Posterior cingulate gyrus (tissue), 11 donors: ENCODE results near the gene DCP2.

Experiments
- DNase-seq, 10 donors: peaks; one replicate each; pipeline versions ENCODE4 v3.0.0 to v3.0.0-alpha.2; 2020 to 2021; ENCODE audit warnings: mixed read lengths in 3 of 10
- intact Hi-C: fragments of 100-400 bp; cut with DNase I; formaldehyde crosslinking; loops from one replicate; pipeline ENCODE4 v1.15.1; 2023

Gene DCP2

DNA sequence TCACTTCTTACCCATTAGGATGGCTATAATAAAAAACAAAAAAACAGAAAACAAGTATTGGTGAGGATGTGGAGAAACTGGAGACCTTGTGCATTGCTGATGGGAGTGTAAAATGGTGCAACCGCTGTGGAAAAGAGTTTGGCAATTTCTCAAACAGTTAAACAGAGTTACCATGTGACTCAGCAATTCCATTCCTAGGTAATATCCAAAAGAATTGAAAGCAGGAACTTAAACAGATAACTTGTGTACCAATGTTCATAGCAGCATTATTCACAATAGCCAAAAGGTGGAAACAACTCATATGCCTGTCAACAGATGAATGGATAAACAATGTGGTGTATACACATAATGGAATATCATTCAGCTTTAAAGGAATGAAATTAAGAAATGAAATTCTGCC is 28.9 kb downstream of the DCP2 start:
- intact Hi-C loops, result no loop called here
- DNase-seq, result no peak

DNA sequence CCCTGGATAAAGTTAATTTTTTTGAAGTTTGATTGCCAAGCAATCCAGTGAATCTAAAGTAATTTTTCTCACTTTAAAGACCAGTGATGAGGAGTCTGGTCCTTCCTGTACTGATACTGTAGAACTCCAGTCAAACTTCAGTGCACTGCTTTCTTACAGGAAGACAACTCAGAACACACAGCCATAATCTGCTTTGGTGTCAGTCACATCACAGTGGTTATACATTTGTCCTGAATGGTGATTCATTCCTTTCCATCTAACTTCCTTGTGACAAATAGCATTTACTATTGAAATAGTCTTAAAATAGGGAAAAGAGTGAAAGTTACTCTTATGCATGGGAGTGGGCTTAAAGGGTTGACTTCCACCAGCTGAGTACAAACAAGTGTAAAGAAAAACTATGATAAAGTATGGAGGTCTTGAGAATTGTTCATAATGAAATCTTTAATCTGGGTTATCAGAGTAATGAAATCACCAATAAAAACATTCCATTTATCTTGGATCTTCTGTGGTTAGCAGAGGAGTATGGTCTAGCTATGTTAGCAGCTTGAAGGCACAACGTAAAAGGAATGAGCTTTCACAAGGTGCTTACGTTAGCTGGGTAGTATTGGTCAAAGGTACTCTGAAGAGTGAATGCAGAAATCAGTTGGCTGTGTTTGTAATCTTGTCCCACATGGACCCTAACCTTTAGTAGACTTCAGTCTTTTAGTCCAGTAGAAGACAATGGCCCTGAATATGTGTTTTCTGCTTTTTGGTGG is 41.5 kb downstream of the DCP2 start:
- intact Hi-C loops, result no loop called here
- no peak for DNase-seq

DNA sequence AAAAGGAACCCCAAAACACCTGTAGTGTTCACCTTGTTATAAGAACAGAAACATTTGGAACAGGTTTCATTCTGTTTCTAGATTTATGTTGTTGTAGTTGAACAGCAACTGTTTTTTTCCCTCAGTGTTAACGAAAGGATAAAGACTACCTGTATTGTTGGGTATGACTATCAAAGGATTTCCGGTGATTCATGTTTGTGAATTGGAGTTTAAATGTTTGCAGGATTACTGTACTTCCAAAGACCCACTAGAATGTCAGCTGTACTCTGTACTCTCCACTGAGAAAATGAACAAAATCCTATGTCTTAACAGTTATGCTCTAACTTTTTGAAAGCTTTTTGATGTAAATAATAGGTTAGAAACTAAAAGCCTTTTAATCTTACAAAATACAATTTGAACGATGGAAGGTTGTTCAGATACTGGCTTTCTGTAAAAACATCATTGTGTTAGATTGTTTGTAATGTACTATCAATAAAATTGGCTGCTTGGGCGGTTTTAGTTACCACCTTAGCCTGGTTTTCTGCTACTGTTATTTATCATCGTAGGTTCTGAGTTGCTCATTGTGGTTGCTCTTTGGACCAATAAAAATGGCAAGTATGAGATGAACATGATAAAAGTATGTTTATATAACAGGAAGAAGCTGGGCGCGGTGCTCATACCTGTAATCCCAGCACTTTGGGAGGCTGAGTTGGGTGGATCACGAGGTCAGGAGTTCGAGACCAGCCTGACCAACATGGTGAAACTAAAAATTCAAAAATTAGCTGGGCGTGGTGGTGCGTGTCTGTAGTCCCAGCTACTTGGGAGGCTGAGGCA is 44.1 kb downstream of the DCP2 start:
- DNase-seq, result no peak
- intact Hi-C loops, result loop anchor here (1.0 kb wide), 1 partner anchor 19 kb away; no protein-coding TSS in a partner anchor

DNA sequence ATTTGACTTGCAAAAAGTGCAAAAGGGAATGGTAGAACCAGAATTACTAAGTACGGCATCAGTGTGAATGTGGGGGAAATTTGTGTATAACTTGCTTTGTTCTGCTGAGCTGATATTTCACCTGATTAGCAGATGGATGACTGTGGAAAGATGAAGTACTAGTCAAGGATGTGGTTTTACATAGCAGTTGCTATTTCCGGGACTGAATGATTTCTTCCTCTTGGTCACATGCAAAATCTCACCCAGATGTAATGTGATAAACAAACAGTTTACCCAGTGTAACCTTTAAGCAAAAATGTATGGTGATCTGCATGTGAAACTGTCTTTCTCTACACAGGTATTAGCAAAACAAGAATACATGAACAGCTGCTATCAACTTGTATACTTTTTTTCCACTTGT is 46.1 kb downstream of the DCP2 start:
- no peak for DNase-seq
- intact Hi-C loops, result no loop called here

DNA sequence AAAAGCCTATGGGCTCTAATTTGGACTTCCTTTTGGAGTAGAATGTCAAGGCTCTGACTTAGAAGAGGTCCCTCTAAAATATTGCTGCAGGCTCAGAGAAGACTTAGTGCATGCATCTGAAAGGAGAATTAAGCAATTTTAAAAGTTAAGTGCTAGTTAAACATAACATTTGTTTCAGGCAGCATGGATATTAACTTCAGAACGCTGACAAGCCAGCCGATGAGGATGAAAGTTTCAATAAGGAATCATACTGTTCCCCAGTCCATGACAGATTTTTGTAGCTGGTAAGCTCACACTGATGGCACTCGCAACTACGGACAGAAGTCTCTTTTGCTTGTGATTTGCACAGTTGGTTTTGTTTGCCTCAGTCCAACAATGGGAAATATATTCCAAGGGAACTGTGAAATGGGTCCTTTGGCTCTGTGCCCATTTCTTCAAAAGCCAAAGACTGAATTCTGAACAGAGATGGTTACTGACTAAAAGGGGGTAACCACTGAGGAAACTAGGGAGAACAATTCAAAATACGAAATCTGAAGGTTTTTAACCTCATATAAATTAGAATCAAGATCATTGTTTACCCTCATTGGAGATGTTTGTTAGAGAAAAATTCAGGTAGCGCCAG is 47.6 kb downstream of the DCP2 start:
- intact Hi-C loops, result no loop called here
- DNase-seq, result no peak

DNA sequence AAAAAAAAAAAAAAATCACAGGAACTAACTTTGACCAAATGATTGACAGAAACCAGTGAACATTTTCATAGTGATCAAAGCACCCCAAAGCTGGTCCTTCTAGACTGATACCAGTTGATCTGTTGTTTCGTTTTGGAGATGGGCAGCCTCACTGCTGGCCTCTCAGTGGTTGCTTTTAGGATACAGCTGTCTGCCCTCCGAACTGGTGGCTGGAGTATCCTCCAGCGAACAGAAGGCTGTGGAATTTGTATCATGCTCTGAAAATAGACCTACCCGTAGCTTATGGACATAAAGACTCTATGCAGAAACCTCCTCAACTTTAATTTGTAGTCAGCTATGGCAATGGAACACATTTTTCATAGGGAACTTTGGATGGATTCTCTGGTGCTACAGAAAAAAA is 49.0 kb downstream of the DCP2 start:
- DNase-seq, result no peak
- intact Hi-C loops, result no loop called here

DNA sequence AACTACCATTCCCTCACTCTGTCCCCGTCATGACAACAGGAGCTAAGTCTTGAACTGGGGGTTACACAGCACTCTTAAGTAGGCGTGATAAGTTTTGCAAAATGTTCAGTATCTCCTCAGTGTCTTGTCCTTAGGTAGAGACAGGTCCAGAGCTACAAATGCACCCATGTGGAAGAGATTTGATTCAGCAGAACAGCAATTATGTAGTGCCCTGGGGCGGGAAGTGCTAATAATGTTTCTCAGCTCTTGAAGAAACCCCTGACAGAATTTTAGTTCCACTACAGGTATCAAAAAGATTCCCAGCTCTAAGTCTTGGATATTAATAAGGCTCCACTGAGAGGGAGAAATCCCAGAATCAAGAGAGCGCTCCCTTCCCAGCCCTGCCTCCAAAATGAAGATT is 49.6 kb downstream of the DCP2 start:
- no peak for DNase-seq
- intact Hi-C loops, result no loop called here

DNA sequence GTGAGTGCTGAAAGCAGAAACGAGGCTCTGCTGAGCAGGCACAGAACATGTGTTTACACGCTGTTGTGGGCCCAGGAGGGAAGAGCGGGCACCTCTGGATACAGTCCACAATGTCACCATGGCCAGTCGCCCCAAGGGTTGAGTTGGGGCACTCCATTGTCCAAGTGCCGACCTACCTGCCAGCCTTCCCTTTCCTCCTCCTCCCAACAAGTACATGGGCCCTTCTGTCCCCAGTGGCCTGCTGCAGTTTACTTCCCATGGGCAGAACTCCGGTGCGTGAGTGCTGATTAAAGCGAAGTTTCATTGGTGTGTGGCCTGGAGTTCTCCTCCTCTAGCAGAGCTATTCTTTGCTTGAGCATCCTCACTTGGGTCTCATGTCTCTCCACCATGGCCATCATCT is 50.4 kb downstream of the DCP2 start:
- intact Hi-C loops, result no loop called here
- DNase-seq, result no peak

DNA sequence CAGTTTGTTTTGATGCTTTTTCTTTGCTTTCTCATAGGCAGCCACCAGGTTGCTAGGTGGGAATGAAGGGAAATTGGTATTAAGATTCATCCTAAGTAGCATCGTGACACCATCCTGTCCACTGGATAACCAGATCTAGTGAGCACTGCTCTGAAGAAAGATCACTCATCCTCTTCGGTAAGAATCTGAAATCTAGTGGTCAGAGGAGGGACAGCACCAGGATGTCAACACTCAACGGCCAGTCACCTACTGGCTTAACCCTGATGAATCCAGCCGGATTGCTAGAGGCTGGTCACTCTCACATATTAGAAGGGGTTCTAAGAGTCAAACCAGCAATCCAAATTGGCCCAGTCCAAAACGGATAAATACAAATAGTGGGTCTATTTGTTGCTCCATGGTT is 50.8 kb downstream of the DCP2 start:
- intact Hi-C loops, result no loop called here
- no peak for DNase-seq

DNA sequence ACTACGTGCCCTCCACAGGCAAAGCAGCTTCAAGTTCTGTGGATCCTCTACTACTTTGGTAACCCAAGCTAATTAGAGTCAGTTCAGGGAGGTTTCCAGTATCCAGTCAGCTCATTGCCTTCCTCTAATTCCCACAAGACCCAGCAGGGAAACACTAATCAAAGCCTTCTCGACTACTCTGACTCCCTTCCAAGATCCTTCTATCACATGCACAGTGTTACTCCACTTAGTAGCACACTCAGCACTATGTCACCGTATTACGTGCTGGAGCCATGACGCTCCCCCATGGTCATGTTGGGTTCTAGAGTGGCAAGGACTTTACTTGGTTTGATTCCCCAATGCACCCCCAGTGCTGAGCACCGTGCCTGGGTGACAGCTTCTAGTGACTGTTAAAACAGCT is 53.0 kb downstream of the DCP2 start:
- intact Hi-C loops, result no loop called here
- DNase-seq, result no peak

DNA sequence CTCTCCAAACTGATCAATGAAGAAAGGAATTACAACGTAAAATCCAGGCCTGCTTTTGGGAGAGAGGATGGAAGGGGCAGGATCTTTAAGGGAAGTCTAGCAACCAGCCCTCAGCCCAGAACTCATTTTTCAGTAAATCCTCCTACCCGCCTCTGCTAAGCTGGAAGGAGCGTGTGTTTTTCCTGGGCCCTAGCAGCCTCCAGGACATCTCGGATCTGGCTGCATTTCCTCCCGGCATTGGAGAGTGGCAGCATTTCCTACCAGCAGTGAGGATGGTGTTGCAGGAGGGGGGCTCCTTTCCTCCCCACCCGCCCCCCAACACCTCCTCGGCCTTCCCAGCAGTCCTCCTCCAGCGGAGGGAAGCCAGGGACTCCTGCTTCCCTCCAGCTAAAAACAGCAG is 54.5 kb downstream of the DCP2 start:
- DNase-seq, result no peak
- intact Hi-C loops, result no loop called here

DNA sequence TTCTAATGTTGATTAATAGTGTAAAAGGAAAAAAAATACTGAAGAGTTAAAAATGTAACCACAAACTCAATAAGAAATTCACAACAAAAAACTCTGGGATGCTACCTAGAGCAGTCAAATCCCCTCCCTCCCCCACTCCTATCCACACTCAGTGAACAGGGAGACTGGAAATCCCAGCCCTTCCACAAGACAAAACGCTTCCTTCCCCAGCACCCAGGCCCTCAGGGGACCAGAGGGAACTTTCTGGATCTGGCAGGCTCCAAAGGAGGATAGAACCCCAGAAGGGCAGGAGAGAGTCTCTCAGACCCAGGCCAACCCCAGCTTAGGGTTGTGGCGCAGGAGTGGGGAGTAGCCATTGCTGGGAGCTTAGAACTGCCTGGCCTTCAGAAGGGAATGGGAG is 55.0 kb downstream of the DCP2 start:
- intact Hi-C loops, result no loop called here
- DNase-seq, result no peak

DNA sequence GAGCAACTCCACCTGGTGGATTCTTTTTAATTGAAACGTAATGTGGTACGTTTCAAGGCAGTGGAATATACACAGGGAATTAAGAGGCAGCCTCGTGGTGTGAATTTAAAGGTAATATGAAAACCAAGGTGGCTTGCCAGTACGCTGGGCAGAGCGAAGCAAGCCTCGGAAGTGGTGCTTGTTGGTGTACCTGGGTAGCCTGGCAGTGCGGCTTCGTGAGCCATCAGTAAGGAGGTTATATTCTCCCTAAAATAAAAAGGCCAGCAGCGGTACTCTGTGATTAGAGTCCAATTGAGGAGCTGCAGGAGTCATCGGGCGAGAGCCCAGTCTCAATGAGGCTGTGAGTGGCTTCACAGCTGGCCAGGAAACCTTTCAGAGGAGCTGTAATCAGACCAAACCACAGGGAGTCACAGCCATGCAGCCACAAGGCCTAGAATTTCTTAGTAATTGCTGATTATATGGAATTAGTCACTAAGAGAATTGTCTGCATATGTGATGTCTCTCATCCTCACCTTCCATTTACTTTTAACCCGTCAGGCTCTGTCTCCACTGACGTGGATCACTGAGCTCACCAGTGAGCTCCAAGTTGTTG is 57.7 kb downstream of the DCP2 start:
- DNase-seq, result no peak
- intact Hi-C loops, result no loop called here

DNA sequence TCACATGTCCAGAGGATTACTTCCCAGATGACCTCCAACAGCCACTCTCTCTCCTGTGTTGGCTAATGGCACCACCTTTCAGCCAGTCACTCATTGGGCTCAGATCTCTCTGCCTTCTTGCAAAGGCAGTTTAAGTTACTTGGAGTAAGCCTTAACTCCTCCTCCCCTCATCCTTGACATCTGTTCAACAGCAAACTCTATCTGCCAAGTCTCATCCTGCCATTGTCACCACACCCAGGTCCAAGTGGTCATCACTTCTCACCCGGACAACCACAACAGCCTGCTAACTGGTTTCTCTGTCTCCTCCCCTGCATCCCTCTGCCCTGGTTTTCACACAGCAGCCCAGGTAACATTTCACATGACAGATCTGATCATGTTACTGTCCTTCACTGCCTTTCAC is 58.5 kb downstream of the DCP2 start:
- DNase-seq, result no peak
- intact Hi-C loops, result no loop called here

DNA sequence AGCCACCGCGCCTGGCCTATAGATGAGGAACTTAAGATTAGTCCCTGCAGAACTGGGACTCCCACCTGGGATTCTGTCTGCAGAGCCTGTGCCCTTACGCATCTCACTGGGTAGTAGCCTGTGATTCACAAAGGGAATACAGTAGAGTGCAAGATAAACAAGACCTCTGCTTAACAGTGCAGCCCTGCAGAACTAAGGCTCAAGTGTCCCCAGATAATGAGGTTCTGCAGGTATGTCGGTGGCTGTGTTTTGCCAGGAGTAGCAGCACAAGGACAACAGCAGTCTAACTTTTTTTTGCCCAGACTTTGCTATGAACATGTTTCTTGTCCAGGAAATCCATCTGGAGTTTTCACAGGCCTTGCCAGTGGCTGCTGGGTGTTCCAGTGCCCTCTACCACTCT is 59.7 kb downstream of the DCP2 start:
- intact Hi-C loops, result no loop called here
- DNase-seq, result no peak

DNA sequence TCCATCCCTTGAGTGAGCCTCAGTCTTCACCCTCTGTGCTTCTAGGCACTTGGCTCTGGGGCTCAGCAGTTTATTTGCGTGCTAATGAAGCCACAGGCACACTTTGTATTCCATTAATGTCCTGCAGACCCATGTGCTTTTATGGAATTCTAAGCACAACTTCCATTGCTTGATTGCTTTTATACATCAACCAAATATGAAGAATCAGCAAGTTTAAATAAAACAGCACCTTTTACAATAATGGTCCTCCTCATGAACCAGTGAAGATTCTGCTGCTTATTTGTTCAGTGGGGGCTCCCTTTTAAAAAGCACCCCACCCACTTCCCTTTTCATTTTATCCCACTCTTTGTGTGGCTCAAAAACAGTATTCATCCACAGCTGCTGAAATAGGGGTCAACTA is 60.2 kb downstream of the DCP2 start:
- no peak for DNase-seq
- intact Hi-C loops, result no loop called here

DNA sequence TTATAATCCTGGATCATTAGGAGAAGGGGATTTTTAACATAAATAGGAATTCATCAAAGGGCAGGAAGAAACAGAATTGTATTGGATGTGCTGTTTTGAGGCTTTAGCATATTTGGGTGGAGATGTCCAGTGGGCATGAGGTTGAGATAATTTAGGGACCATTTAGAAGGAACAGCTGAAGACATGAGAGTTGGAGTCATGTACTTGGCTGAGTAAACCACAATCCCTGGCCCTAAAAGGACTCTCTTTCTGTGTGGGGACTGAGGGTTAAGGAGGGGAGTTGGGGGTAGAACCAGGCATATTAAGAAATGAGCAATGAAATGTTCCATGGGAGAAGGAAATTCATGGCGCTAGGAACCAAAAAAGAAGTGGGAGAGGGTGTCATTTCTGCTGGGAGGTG is 61.5 kb downstream of the DCP2 start:
- no peak for DNase-seq
- intact Hi-C loops, result no loop called here

DNA sequence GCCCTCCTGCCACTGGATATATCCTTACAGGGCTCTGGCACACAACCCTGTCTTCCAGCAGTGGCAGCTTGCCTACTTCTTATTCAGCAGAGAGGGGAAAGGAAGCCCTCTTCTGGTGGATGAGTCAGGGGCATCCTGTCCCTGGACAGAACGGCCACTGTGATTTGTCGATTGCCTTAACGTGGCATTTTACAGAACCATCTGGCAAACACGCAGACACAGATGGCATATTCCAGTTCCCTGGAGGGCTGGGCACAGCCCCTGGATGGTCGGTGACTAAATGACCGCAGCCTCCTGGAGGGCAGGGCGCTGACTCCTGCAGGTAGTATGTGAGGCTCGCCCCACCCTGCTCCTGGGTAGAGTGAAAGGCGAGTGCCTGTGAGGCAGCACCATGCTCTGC is 62.1 kb downstream of the DCP2 start:
- intact Hi-C loops, result loop anchor here (1.0 kb wide), 1 partner anchor 17 kb away; no protein-coding TSS in a partner anchor
- DNase-seq, result no peak

DNA sequence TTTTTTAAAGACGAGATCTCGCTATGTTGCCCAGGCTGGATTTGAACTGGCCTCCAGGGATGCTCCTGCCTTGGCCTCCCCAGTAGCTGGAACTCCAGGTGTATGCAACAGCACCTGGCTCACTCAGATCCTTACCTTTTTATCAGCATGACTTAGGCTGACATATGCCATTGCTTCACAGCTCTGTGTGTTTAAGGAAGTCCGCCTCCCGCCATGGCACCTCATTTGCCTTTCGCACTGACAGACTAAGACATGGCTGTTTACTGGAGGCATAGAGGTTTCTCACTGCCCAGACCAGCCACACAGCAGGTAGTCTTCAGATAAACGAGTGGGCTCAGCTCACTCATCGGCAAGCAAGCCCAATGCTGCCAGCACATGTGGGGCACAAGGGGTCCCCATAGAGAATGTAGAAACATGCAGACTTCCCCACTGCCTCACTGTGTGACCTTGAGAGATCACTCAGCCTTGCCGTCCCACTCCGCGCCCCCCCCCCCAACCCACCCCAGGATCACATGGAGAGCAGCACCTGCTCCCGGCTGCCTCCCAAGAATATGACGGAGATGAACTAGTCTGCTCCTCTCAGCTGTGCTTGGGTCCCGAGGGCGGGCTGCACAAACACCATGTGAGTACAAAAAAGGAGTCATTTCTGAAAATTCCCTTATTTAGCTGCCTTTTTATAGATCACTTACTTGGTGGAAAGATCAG is 62.8 kb downstream of the DCP2 start:
- peak in 1 of 10 donors; percentile 46 for DNase-seq
- intact Hi-C loops, result loop anchor here (1.0 kb wide), 1 partner anchor 18 kb away; no protein-coding TSS in a partner anchor

DNA sequence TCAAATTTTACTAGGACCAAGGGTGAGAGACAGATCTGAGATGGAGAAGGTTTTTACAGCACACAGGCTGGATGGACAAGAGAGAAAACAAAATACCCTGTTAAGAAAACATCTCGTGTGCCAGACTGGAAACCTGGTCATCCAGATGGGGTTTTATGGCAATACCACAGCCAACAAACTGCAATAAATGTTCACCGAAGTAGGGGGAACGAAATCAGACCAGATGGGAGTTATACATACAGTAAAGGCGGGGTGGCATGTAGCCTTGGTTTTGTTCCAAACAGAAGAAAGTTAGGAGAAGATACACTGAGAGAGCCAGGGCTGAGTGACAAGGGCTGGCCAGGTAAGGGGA is 63.3 kb downstream of the DCP2 start:
- no peak for DNase-seq
- intact Hi-C loops, result loop anchor here (1.0 kb wide), 1 partner anchor 19 kb away; no protein-coding TSS in a partner anchor
